Common myeloid progenitor, CD34-positive (primary cell): ENCODE data around the gene MBNL1.

ENCODE experiments used
- CTCF ChIA-PET: fragments of 350-600 bp; sonication (Branson Sonifier 250); formaldehyde crosslinking; loops from one replicate; lab custom pipeline; 2021; ENCODE audit warnings: antibody characterized with exemption; lab: Charles Lee
- POLR2A ChIA-PET: fragments of 350-600 bp; sonication (Branson Sonifier 250); formaldehyde crosslinking; loops from one replicate; lab custom pipeline; 2021; ENCODE audit warnings: antibody characterized with exemption; lab: Charles Lee
- DNase-seq, 3 donors: peaks; one replicate each; pipeline versions ENCODE4 v3.0.0 to v3.0.0-alpha.2; 2013
- H3K27ac ChIP-seq, 2 experiments: 1 replicate in 1 of 2; 2 replicates in 1 of 2; pipeline ENCODE4 v1.7.0; 2013; ENCODE audit warnings: inconsistent platforms in 2 of 2, low read length in 2 of 2, mild to moderate bottlenecking in 2 of 2, low read depth in 1 of 2, moderate library complexity in 1 of 2; ENCODE audit not compliant: severe bottlenecking in 2 of 2, insufficient read depth in 1 of 2, poor library complexity in 1 of 2
- H3K27me3 ChIP-seq, 5 experiments: replicated peaks in 2 of 5; 1 replicate in 3 of 5; 2 replicates in 2 of 5; pipeline versions ENCODE4 v1.6.1 to v1.7.0; 2013; ENCODE audit warnings: low read length in 4 of 5, mild to moderate bottlenecking in 2 of 5, moderate library complexity in 2 of 5, inconsistent platforms in 1 of 5; ENCODE audit not compliant: insufficient read depth in 5 of 5, control insufficient read depth in 4 of 5
- H3K36me3 ChIP-seq, 4 experiments: 1 replicate in 2 of 4; 2 replicates in 2 of 4; pipeline versions ENCODE4 v1.6.1 to v1.7.0; 2013; ENCODE audit warnings: low read length in 3 of 4, control low read depth in 1 of 4, mild to moderate bottlenecking in 1 of 4; ENCODE audit not compliant: control insufficient read depth in 4 of 4, insufficient read depth in 4 of 4
- H3K4me1 ChIP-seq, 4 experiments: 1 replicate in 3 of 4; 2 replicates in 1 of 4; pipeline versions ENCODE4 v1.6.1 to v1.7.1; 2013; ENCODE audit warnings: low read length in 3 of 4, mild to moderate bottlenecking in 3 of 4, control low read depth in 1 of 4, inconsistent platforms in 1 of 4, moderate library complexity in 1 of 4; ENCODE audit not compliant: control insufficient read depth in 4 of 4, insufficient read depth in 4 of 4; ENCODE audit errors: control extremely low read depth in 1 of 4
- H3K4me3 ChIP-seq, 7 experiments: 1 replicate in 4 of 7; 2 replicates in 3 of 7; pipeline versions ENCODE4 v1.5.1 to v1.7.0; 2013; ENCODE audit warnings: mild to moderate bottlenecking in 7 of 7, low read length in 6 of 7, moderate library complexity in 6 of 7, inconsistent platforms in 2 of 7, low read depth in 2 of 7, control low read depth in 1 of 7; ENCODE audit not compliant: insufficient read depth in 4 of 7, control insufficient read depth in 1 of 7; ENCODE audit errors: extremely low read depth in 1 of 7
- H3K9me3 ChIP-seq, 5 experiments: 1 replicate in 4 of 5; 2 replicates in 1 of 5; pipeline versions ENCODE4 v1.6.1 to v1.7.1; 2013; ENCODE audit warnings: low read length in 4 of 5, mild to moderate bottlenecking in 2 of 5, inconsistent platforms in 1 of 5, low read depth in 1 of 5, moderate library complexity in 1 of 5; ENCODE audit not compliant: control insufficient read depth in 4 of 5, insufficient read depth in 2 of 5; ENCODE audit errors: control extremely low read depth in 1 of 5
- WGBS: methylation state at CpG from one replicate; pipeline ENCODE4 v1.1.5; 2013; ENCODE audit not compliant: insufficient coverage; 5-methylcytosine and 5-hydroxymethylcytosine counted together

The MBNL1 gene

GRCh38 chr3:152263711-152264110 lies 5.0 kb upstream of the MBNL1 start:
- ChIA-PET POLR2A (interaction anchor here (0.6 kb wide), 1 partner anchor 19 kb away, joined by 4 read pairs; no protein-coding TSS in a partner anchor), CTCF (interaction anchor here (1.0 kb wide), 1 partner anchor 75 kb away, joined by 3 read pairs; no protein-coding TSS in a partner anchor)
- Histone ChIP-seq H3K27me3 (no peaks in the 10 kb centered on the region), H3K4me1 (peaks cover 38 to 70% (median 54%) of the 10 kb centered on the region in 4 experiments), H3K36me3 (peaks cover 6 to 35% (median 20%) of the 10 kb centered on the region in 4 experiments), H3K27ac (peak overlapping the region in 1 of 2 experiments; percentile 22), H3K4me3 (no peak overlapping the region), H3K9me3 (peaks cover 0 to 2% (median 0%) of the 10 kb centered on the region in 5 experiments)
- DNase-seq: no peak
- 100% methylated on average over 1 of the region's 2 CpGs for WGBS

GRCh38 chr3:152264378-152264777 lies 4.4 kb upstream of the MBNL1 start:
- ChIA-PET CTCF (interaction anchor here (1.0 kb wide), 1 partner anchor 76 kb away, joined by 3 read pairs; no protein-coding TSS in a partner anchor), POLR2A (interaction anchor here (0.6 kb wide), 1 partner anchor 19 kb away, joined by 4 read pairs; no protein-coding TSS in a partner anchor)
- Histone ChIP-seq H3K27ac (peak overlapping the region in 1 of 2 experiments; percentile 22), H3K9me3 (peaks cover 0 to 2% (median 0%) of the 10 kb centered on the region in 5 experiments), H3K36me3 (peaks cover 6 to 35% (median 20%) of the 10 kb centered on the region in 4 experiments), H3K4me1 (peaks cover 34 to 66% (median 48%) of the 10 kb centered on the region in 4 experiments), H3K4me3 (no peak overlapping the region), H3K27me3 (no peaks in the 10 kb centered on the region)
- DNase-seq: no peak

GRCh38 chr3:152266221-152266995 lies 2.3 kb upstream of the MBNL1 start:
- ChIA-PET POLR2A (no interaction called here), CTCF (no interaction called here)

GRCh38 chr3:152267831-152268554 lies 736 bp upstream of the MBNL1 start:
- Histone ChIP-seq H3K9me3 (no peaks in the 10 kb centered on the region), H3K4me3 (peak overlapping the region; percentile 35 to 100 (median 83)), H3K27ac (peak overlapping the region; percentile 42 to 96), H3K27me3 (no peaks in the 10 kb centered on the region), H3K4me1 (peaks cover 29 to 64% (median 47%) of the 10 kb centered on the region in 4 experiments), H3K36me3 (peaks cover 0 to 21% (median 10%) of the 10 kb centered on the region in 4 experiments)
- DNase-seq: peak in 1 of 3 donors; percentile 49
- POLR2A ChIA-PET: interaction anchor here (0.8 to 2.1 kb wide), 3 partner anchors 10 to 83 kb away, joined by 3 to 11 read pairs (median 6); no protein-coding TSS in a partner anchor
- CTCF ChIA-PET: interaction anchor here (1.2 to 2.3 kb wide), 6 partner anchors 10 to 84 kb away, joined by 3 to 10 read pairs (median 5); no protein-coding TSS in a partner anchor
- WGBS: 8% methylated on average over 5 of the region's 16 CpGs

More at GRCh38 chr3:152266221-152266995, 2.3 kb upstream of the MBNL1 start:
- Histone ChIP-seq H3K36me3 (peaks cover 6 to 28% (median 17%) of the 10 kb centered on the region in 4 experiments), H3K27ac (peak overlapping the region; percentile 42 to 96), H3K9me3 (peaks cover 0 to 2% (median 0%) of the 10 kb centered on the region in 5 experiments), H3K4me3 (peak overlapping the region in 5 of 7 experiments; percentile 49 to 100 (median 88)), H3K27me3 (no peaks in the 10 kb centered on the region), H3K4me1 (peaks cover 30 to 57% (median 39%) of the 10 kb centered on the region in 4 experiments)
- WGBS: 81% methylated on average over 3 of the region's 3 CpGs
- DNase-seq: peak in 1 of 3 donors; percentile 29

GRCh38 chr3:152269056-152269830 lies 514 bp downstream of the MBNL1 start:
- peaks cover 0 to 15% (median 4%) of the 10 kb centered on the region in 4 experiments for H3K36me3 ChIP-seq
- WGBS: 0% methylated on average over 51 of the region's 56 CpGs
- no peaks in the 10 kb centered on the region for H3K27me3 ChIP-seq
- peaks cover 30 to 65% (median 53%) of the 10 kb centered on the region in 4 experiments for H3K4me1 ChIP-seq
- H3K9me3 ChIP-seq: no peaks in the 10 kb centered on the region
- peak; percentile 69 to 91 (median 87) for DNase-seq
- H3K27ac ChIP-seq: peak overlapping the region; percentile 90 to 96
- peak overlapping the region; percentile 69 to 100 (median 94) for H3K4me3 ChIP-seq
- ChIA-PET CTCF (interaction anchor here (0.6 to 2.3 kb wide), 13 partner anchors 8 to 175 kb away, joined by 3 to 10 read pairs (median 3); no protein-coding TSS in a partner anchor), POLR2A (interaction anchor here (0.5 to 2.1 kb wide), 10 partner anchors 11 to 92 kb away, joined by 3 to 11 read pairs (median 4); no protein-coding TSS in a partner anchor)
